ENCODE data around the gene CD58. TPM values are rescaled to one million over a fixed set of nuclear protein-coding genes. Genes with fewer than 3 reads are reported as not detected.

Gene CD58
- total and polyA plus RNA-seq, 8 donors = 10.1 to 39.5 (median 13.7) TPM

GRCh38 chr1:116538544-116538943 lies 32.3 kb downstream of the CD58 start:
- TF ChIP-seq CTCF (IDR thresholded peaks at IDR 0.05) = no peak

GRCh38 chr1:116537898-116538297 lies 32.9 kb downstream of the CD58 start:
- peaks cover 0 to 53% of the 10 kb centered on the region in 2 donors for H3K36me3 ChIP-seq

More at GRCh38 chr1:116538544-116538943, 32.3 kb downstream of the CD58 start:
- H3K4me1 ChIP-seq = peaks cover 2 to 42% of the 10 kb centered on the region in 2 donors
- no peaks in the 10 kb centered on the region for H3K27me3 ChIP-seq
- DNase-seq (no peak), ATAC-seq (peak; percentile 32)
- peak overlapping the region in 1 of 2 donors; percentile 75 for H3K27ac ChIP-seq
- intact Hi-C loops (cut with DNase I) = no loop called here
- peaks cover 0 to 53% of the 10 kb centered on the region in 2 donors for H3K36me3 ChIP-seq
- H3K4me3 ChIP-seq = no peak overlapping the region
- H3K9me3 ChIP-seq = no peaks in the 10 kb centered on the region

GRCh38 chr1:116537040-116537831 lies 33.6 kb downstream of the CD58 start:
- DNase-seq (no peak), ATAC-seq (peak; percentile 30)
- Histone ChIP-seq H3K4me1 (peaks cover 2 to 53% of the 10 kb centered on the region in 2 donors), H3K9me3 (no peaks in the 10 kb centered on the region), H3K27me3 (no peaks in the 10 kb centered on the region), H3K36me3 (peaks cover 0 to 52% of the 10 kb centered on the region in 2 donors), H3K4me3 (no peak overlapping the region), H3K27ac (peak overlapping the region in 1 of 2 donors; percentile 75)
- intact Hi-C loops (cut with DNase I) = no loop called here
- TF ChIP-seq CTCF (IDR thresholded peaks at IDR 0.05) = no peak

More at GRCh38 chr1:116537898-116538297, 32.9 kb downstream of the CD58 start:
- no peaks in the 10 kb centered on the region for H3K9me3 ChIP-seq
- DNase-seq = no peak
- intact Hi-C loops (cut with DNase I) = no loop called here
- TF ChIP-seq CTCF (IDR thresholded peaks at IDR 0.05) = no peak
- peak overlapping the region in 1 of 2 donors; percentile 75 for H3K27ac ChIP-seq
- no peaks in the 10 kb centered on the region for H3K27me3 ChIP-seq
- H3K4me1 ChIP-seq = peaks cover 2 to 47% of the 10 kb centered on the region in 2 donors
- ATAC-seq = no peak
- no peak overlapping the region for H3K4me3 ChIP-seq

- Histone ChIP-seq H3K4me3 (no peak overlapping the region), H3K36me3 (peaks cover 0 to 50% of the 10 kb centered on the region in 2 donors), H3K27me3 (no peaks in the 10 kb centered on the region), H3K9me3 (no peaks in the 10 kb centered on the region), H3K27ac (no peak overlapping the region), H3K4me1 (peaks cover 0 to 34% of the 10 kb centered on the region in 2 donors)
- intact Hi-C loops (cut with DNase I) = no loop called here
- no peak for TF ChIP-seq CTCF (IDR thresholded peaks at IDR 0.05)
- ATAC-seq (no peak), DNase-seq (no peak)
Observed at GRCh38 chr1:116534014-116534739, 36.6 kb downstream of the CD58 start.

- Histone ChIP-seq H3K27me3 (no peaks in the 10 kb centered on the region), H3K36me3 (peaks cover 0 to 45% of the 10 kb centered on the region in 2 donors), H3K4me3 (no peak overlapping the region), H3K27ac (peak overlapping the region in 1 of 2 donors; percentile 67), H3K4me1 (peaks cover 0 to 27% of the 10 kb centered on the region in 2 donors), H3K9me3 (no peaks in the 10 kb centered on the region)
- intact Hi-C loops (cut with DNase I) = no loop called here
- no peak for TF ChIP-seq CTCF (IDR thresholded peaks at IDR 0.05)
- no peak for ATAC-seq
- DNase-seq = no peak
Observed at GRCh38 chr1:116533429-116533820, 37.4 kb downstream of the CD58 start.
